Adrenal gland (tissue), 12 donors: ENCODE results near the gene TLE6. TPM values are rescaled to one million over a fixed set of nuclear protein-coding genes. Genes with fewer than 3 reads are reported as not detected.
A peak's percentile ranks its signal among the peaks of the same experiment; 100 is the strongest.
"Not testable (repeated sequence)": the region's sequence is repeated elsewhere in the genome, so short reads cannot be mapped to it uniquely, and the experiment has no call there.

Experiments used
- DNase-seq, 7 donors: peaks; one replicate each; pipeline ENCODE4 v3.0.0-alpha.2; 2019 to 2020
- H3K27ac ChIP-seq, 5 donors: fragments of 200-600 bp; sonication (generic) in 4 of 5; 1 replicate in 3 of 5; 2 replicates in 2 of 5; pipeline versions ENCODE4 v1.5.1 to v1.8.0; 2016 to 2020; ENCODE audit warnings: mild to moderate bottlenecking in 1 of 5
- H3K27me3 ChIP-seq: fragments of 200-600 bp; 2 replicates; pipeline ENCODE4 v1.8.0; 2021
- H3K36me3 ChIP-seq, 2 donors: fragments of 200-600 bp; replicated peaks in 1 of 2; 1 replicate in 1 of 2; 2 replicates in 1 of 2; pipeline versions ENCODE4 v1.5.1 to v1.8.0; 2018 to 2022
- H3K4me1 ChIP-seq, 2 donors: fragments of 200-600 bp; replicated peaks in 1 of 2; 1 replicate in 1 of 2; 2 replicates in 1 of 2; pipeline versions ENCODE4 v1.5.1 to v1.8.0; 2018 to 2021
- H3K4me3 ChIP-seq, 4 donors: fragments of 200-600 bp; sonication (generic) in 3 of 4; one replicate each; pipeline ENCODE4 v1.5.1; 2016 to 2018
- H3K9me3 ChIP-seq, 3 donors: fragments of 200-600 bp; sonication (generic) in 1 of 3; replicated peaks in 1 of 3; 1 replicate in 2 of 3; 2 replicates in 1 of 3; pipeline versions ENCODE4 v1.5.1 to v1.8.0; 2016 to 2021
- CTCF ChIP-seq, 6 experiments: fragments of 450-650 bp in 4 of 6; fragments of 200-600 bp in 2 of 6; sonication (generic) in 1 of 6; IDR thresholded peaks; 1 replicate in 5 of 6; 2 replicates in 1 of 6; pipeline versions ENCODE4 v1.5.1 to v1.8.0; 2016 to 2021; ENCODE audit warnings: antibody characterized with exemption in 6 of 6, mild to moderate bottlenecking in 2 of 6, moderate library complexity in 1 of 6
- POLR2A ChIP-seq, 2 donors: fragments of 450-650 bp; IDR thresholded peaks; one replicate each; pipeline ENCODE4 v1.6.1; 2017; ENCODE audit warnings: antibody characterized with exemption in 2 of 2, mild to moderate bottlenecking in 2 of 2, moderate library complexity in 1 of 2
- WGBS, 4 donors: extraction: QIAGEN DNeasy Blood & Tissue Kit in 2 of 4; methylation state at CpG; one replicate each; pipeline versions ENCODE4 v1.1.5 to v1.1.7; 2013 to 2017; 5-methylcytosine and 5-hydroxymethylcytosine counted together
- intact Hi-C, 2 donors: fragments of 100-400 bp; cut with DNase I; formaldehyde crosslinking; loops; one replicate each; pipeline versions ENCODE4 v1.14.1 to v1.15.0; 2022 to 2023
- polyA plus RNA-seq, 3 donors: library from polyadenylated mRNA; stranded (reverse); fragments of 200-250 nt in 2 of 3; fragments of 350-450 nt in 1 of 3; fragmentation: Illumina TruSeq in 1 of 3; extraction: RNeasy Lipid Tissue Mini Kit (QIAGEN cat#74804) in 1 of 3; gene quantifications; one replicate each; pipeline ENCODE4 v1.2.3, GENCODE V29; 2013 to 2014
- total RNA-seq, 9 donors: library from RNA; depleted of rRNA in 4 of 9; stranded (reverse); fragments of >200 nt in 4 of 9; fragments of 120-200 nt in 1 of 9; fragmentation: NEBNext Ultra II Directional in 1 of 9; extraction: Animal tissue kit (Norgen Biotek cat#: 25700) in 1 of 9; gene quantifications; one replicate each; pipeline versions ENCODE4 v1.1.0 to v1.2.4, GENCODE V29; 2013 to 2023
- donor health status: healthy with polysubstance abuse.
- donor health status: Bipolar disorder and iron deficiency.
- donor health status: DM: yes; HTN: yes; CAD: no.
- donor health status: DM: no; HTN: no; CAD: no.
- donor health status: DM: no; HTN: no; CAD: no.
- donor health status: DM: yes; HTN: yes; CAD: no.

Gene TLE6
- total and polyA plus RNA-seq, 12 donors, result 0.48 to 13.9 (median 2.0) TPM

DNA sequence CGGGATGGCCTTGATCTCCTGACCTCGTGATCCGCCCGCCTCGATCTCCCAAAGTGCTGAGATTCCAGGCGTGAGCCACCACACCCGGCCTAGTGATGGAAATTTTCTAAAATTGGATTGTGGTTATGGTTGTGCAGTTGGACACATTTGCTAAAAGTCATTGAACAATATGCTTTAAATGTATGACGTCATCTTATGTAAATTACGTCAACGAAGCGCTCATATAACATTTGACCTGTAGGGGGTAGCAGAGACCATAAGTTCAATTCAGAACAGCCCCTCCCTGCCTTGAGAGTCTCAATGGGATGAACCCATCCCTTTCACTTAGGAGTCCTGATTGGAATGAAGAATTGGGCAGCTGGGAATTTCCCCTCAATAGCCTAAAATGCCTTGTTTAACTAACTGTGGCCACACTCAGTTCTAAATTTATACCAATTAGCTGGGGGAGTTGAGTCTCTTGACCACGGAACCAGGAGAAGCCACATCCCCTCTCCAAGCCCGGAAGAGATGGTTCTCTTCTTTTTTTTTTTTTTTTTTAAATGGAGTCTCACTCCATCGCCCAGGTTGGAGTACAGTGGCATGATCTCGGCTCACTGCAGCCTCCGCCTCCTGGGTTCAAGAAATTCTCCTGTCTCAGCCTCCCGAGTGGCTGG is 15.2 kb upstream of the TLE6 start:
- DNase-seq, result peak in 4 of 7 donors; percentile 57 to 79 (median 76)

GRCh38 chr19:2963122-2963521 is 14.2 kb upstream of the TLE6 start:
- no peak overlapping the region for H3K27ac ChIP-seq
- 81 to 83% (median 83%) methylated on average over 3 to 5 of the region's 5 CpGs for WGBS, 4 donors
- TF ChIP-seq CTCF (IDR thresholded peaks at IDR 0.05) (no peak), POLR2A (IDR thresholded peaks at IDR 0.05) (no peak)
- intact Hi-C loops, result loop anchor here (5.0 to 10.0 kb wide), 2 partner anchors 142 to 199 kb away; no protein-coding TSS in a partner anchor
- H3K4me3 ChIP-seq, result no peak overlapping the region
- H3K27me3 ChIP-seq, result no peaks in the 10 kb centered on the region
- no peaks in the 10 kb centered on the region for H3K9me3 ChIP-seq
- no peak for DNase-seq
- H3K36me3 ChIP-seq, result no peaks in the 10 kb centered on the region
- H3K4me1 ChIP-seq, result peaks cover 0 to 3% of the 10 kb centered on the region in 2 donors

More for the DNA sequence above, 15.2 kb upstream of the TLE6 start:
- Histone ChIP-seq H3K9me3 (no peaks in the 10 kb centered on the region), H3K27ac (no peak overlapping the region), H3K4me1 (no peaks in the 10 kb centered on the region), H3K4me3 (no peak overlapping the region), H3K27me3 (no peaks in the 10 kb centered on the region), H3K36me3 (no peaks in the 10 kb centered on the region)
- WGBS, 4 donors, result 27 to 34% (median 29%) methylated on average over 11 to 17 of the region's 17 CpGs
- TF ChIP-seq POLR2A (IDR thresholded peaks at IDR 0.05), result no peak
- peak; percentile 54 to 98 (median 92) for TF ChIP-seq CTCF (IDR thresholded peaks at IDR 0.05)
- intact Hi-C loops, result loop anchor here (5.0 to 10.0 kb wide), 2 partner anchors 143 to 200 kb away; no protein-coding TSS in a partner anchor

DNA sequence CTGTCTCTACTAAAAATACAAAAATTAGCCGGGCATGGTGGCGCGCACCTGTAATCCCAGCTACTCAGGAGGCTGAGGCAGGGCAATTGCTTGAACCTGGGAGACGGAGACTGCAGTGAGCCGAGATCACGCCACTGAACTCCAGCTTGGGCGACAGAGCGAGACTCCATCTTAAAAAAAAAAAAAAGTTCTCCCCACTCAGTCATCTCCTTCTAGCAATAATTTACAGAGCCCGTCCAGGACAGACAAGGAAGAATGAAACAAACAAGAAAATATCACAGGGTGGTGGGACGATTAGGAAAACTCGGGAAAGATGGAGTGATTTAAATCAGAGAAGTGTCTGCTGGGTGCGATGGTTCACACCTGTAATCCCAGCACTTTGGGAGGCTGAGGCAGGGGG is 13.7 kb upstream of the TLE6 start:
- not testable (repeated sequence) for DNase-seq
- 77 to 87% (median 80%) methylated on average over 11 to 12 of the region's 12 CpGs for WGBS, 4 donors
- intact Hi-C loops, result loop anchor here (5.0 to 10.0 kb wide), 2 partner anchors 141 to 199 kb away; no protein-coding TSS in a partner anchor

GRCh38 chr19:2964874-2965273 is 12.5 kb upstream of the TLE6 start:
- WGBS, 4 donors, result 93 to 99% (median 95%) methylated on average over 5 of the region's 5 CpGs

More for the DNA sequence above, 13.7 kb upstream of the TLE6 start:
- H3K27ac ChIP-seq, H3K4me3 ChIP-seq, H3K36me3 ChIP-seq, H3K9me3 ChIP-seq, H3K27me3 ChIP-seq, H3K4me1 ChIP-seq: not testable (repeated sequence)

More at GRCh38 chr19:2964874-2965273, 12.5 kb upstream of the TLE6 start:
- Histone ChIP-seq H3K4me1 (peaks cover 4 to 18% of the 10 kb centered on the region in 2 donors), H3K27ac (no peak overlapping the region), H3K9me3 (no peaks in the 10 kb centered on the region), H3K4me3 (no peak overlapping the region), H3K27me3 (no peaks in the 10 kb centered on the region), H3K36me3 (no peaks in the 10 kb centered on the region)
- TF ChIP-seq CTCF (IDR thresholded peaks at IDR 0.05) (no peak), POLR2A (IDR thresholded peaks at IDR 0.05) (no peak)
- intact Hi-C loops, result loop anchor here (5.0 to 10.0 kb wide), 2 partner anchors 140 to 197 kb away; no protein-coding TSS in a partner anchor
- DNase-seq, result no peak
